Measurements from ENCODE around the gene CALHM6.

DNA sequence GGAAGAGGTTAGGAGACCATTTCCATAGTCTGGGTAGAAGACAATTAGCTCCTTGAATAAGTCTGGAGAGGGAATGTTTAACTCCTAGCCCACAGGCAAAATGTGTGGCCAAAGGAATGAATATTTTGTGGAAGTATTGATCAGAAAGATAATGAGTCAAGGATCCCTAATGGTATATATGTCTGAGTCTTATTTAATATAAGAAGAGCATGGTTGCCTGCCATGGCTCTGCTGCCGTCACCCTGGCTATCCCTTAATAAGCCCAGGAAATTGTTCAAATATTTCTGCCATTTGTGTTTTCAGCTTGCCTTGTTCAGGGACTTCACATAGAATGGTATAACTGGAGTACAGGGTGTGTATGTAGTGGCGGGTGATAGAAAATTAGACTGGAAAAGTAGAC is 18.1 kb upstream of the CALHM6 start:
- TF ChIP-seq, protein P1, sequence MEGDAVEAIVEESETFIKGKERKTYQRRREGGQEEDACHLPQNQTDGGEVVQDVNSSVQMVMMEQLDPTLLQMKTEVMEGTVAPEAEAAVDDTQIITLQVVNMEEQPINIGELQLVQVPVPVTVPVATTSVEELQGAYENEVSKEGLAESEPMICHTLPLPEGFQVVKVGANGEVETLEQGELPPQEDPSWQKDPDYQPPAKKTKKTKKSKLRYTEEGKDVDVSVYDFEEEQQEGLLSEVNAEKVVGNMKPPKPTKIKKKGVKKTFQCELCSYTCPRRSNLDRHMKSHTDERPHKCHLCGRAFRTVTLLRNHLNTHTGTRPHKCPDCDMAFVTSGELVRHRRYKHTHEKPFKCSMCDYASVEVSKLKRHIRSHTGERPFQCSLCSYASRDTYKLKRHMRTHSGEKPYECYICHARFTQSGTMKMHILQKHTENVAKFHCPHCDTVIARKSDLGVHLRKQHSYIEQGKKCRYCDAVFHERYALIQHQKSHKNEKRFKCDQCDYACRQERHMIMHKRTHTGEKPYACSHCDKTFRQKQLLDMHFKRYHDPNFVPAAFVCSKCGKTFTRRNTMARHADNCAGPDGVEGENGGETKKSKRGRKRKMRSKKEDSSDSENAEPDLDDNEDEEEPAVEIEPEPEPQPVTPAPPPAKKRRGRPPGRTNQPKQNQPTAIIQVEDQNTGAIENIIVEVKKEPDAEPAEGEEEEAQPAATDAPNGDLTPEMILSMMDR (IDR thresholded peaks at IDR 0.05), result no peak
- no peak for TF ChIP-seq POLR2A (IDR thresholded peaks at IDR 0.05)

Data from thyroid gland (tissue), 4 donors.